Left cardiac atrium (tissue), 4 donors: Measurements from ENCODE around the gene FBLN5. TPM values are rescaled to one million over a fixed set of nuclear protein-coding genes. Genes with fewer than 3 reads are reported as not detected.
"Not testable (repeated sequence)": the region's sequence is repeated elsewhere in the genome, so short reads cannot be mapped to it uniquely, and the experiment has no call there.

Experiments used
- ATAC-seq, 2 donors: fragments of 200-7000 bp; cut with Tn5 transposase; one replicate each; pipeline ENCODE4 v1.9.1; 2020; ENCODE audit warnings: mild to moderate bottlenecking in 2 of 2, moderate library complexity in 2 of 2
- DNase-seq: peaks from one replicate; pipeline ENCODE4 v3.0.0-alpha.2; 2020
- intact Hi-C, 2 donors: fragments of 100-400 bp; cut with DNase I; formaldehyde crosslinking; loops; one replicate each; pipeline versions ENCODE4 v1.14.1 to v1.15.1; 2022 to 2023
- total RNA-seq, 2 donors: library from RNA; stranded (reverse); fragmentation: NEBNext Ultra II Directional; extraction: Animal tissue kit (Norgen Biotek cat#: 25700); gene quantifications; one replicate each; pipeline ENCODE4 v1.2.1, GENCODE V29; 2021
- donor health status: DM: no; HTN: yes; CAD: no.
- donor health status: DM: no; HTN: yes; CAD: no; lungs with severe emphysema.
- donor health status: DM: yes; HTN: yes; CAD: no.
- donor health status: Dilated cardiomyopathy.

FBLN5 gene
- total RNA-seq, 2 donors from 2014 or later: 121 to 122 TPM

DNA sequence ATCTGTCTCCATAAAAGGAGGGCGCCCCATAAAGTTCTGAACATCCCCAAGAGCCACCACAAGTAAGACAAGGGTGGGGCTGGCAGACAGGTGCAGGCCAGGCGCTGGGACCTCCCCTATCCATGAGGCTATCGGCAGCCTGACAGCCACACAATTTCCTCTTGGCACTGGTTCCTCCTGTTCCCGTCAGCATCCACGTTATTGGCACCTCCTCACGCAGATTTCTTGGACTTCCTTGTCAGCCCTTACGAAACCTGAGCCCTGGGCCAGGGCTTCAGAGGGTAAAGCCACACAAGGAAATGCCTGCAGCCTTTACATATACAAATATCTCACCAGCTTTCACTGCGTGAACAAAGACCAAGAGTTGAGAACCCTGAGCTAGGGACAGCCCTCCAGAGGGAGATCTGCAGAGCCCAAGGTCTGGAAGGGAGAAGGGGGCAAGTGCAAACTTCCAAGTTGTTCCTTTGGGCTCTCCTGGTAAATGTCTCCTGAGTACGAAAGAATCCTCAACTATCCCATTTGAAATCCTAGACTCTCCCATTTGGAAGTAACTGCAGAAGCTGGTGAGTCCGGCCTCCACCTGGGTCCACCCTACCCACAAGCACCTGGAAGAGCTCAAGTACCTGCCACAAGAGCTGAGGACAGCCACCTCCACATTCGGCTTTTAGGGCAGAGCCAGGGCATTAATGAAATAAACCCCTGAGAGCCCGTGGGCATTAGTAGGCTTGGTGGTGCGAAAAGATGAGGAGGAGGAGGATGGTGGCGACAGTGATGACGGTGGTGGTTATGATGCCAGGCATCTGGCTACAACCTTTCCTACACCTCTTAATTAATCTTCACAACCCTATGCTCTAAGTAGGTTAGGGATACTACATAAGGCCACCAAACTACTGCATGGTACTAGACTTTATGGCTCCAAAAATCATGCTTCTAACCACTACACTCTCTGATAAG is 74.7 kb downstream of the FBLN5 start:
- ATAC-seq: peak; percentile 83 to 85
- intact Hi-C loops: no loop called here
- DNase-seq: peak; percentile 83

DNA sequence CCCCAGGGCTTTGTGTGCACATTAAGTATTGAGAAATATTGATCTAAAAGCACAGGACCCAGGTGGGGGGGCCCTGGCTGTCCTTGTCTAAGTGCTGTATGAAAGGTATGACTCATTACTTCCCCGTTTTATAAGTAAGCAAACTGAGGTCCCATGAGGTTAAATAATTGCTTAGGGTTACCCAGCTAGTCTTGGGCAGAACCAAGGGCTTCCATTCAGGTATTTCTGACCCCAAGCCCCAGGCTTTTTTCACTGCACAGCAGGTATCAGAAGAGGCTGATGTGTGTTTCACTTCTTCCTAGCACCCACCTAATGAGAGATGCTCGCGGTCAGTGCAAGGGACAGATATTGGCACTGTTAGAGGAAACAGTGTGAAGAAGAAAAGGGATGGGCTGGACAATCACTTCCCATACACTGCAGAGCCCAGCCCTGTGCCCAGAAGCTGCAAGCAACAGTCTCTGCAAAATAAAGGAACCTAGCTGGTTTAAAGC is 75.4 kb downstream of the FBLN5 start:
- DNase-seq (peak; percentile 50), ATAC-seq (peak; percentile 1 to 39)
- intact Hi-C loops: no loop called here

DNA sequence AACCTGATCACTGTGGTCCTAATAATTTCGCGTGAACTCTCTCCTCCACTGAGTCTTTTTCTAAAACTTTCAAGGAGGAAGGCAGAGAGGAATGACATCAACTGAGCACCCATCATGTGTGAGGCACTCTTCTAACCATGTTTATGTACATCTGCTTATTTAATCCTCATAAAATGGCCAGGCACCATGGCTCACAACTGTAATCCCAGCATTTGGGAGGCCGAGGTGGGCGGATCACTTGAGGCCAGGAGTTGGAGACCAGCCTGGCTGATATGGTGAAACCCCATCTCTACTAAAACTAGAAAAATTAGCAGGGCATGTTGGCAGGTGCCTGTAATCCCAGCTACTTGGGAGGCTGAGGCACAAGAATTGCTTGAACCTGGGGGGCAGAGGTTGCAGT is 76.1 kb downstream of the FBLN5 start:
- ATAC-seq, DNase-seq, intact Hi-C loops: not testable (repeated sequence)

DNA sequence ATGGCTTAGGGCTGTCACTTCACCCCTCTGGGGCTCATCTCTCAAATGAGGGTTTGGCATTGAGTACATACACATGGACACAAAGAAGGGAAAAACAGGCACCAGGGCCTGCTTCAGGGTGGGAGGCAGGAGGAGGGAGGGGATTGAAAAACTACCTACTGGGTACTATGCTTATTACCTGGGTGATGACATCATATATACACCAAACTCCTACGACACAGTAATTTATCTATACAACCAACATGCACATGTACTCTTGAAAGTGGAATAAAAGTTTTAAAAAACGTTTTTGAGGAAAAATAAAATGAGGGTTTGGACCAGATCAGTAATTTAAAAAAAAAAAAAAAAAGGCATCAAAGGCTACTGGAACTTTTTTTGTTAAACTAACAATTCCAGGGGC is 76.6 kb downstream of the FBLN5 start:
- no peak for DNase-seq
- ATAC-seq: no peak
- intact Hi-C loops: no loop called here

DNA sequence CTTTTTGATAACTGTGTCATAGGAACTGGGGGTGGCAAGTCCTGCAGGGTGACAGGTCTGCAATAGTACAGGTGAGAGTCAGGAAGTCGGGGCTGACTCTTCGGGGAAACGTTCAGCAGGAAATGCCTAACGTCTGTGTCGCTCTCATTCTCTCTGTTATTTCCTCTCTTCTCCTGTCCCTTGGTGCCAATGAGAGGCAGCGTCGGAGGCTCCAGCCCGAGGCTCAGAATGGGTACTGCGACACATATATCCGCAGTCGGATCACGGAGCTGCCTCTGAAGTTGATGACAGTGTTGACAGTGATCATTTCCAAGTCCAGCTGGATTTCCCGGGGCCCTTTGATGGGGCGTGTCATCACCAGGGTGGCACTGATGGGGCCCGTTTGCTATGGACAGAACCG is 77.5 kb downstream of the FBLN5 start:
- DNase-seq: no peak
- intact Hi-C loops: no loop called here
- ATAC-seq: no peak

DNA sequence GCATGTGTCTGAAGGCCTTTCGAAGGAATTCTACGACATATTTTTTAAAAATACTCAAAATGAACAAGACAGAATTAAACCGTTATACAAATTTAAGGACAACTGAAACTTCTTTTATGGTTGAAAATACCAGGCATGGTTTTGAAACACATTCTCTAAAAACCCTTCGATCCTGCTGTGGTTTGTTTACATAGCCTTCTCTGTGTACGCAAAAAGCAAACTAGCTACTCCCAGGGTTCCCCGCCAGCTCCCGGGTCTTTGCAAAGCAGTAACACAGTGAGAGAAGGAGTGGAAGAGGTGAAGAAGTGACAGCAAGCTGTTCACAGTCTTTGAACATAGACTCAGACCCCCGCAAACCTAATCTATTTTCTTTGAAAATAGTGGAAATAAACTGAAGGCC is 77.9 kb downstream of the FBLN5 start:
- no peak for ATAC-seq
- no peak for DNase-seq
- intact Hi-C loops: no loop called here

DNA sequence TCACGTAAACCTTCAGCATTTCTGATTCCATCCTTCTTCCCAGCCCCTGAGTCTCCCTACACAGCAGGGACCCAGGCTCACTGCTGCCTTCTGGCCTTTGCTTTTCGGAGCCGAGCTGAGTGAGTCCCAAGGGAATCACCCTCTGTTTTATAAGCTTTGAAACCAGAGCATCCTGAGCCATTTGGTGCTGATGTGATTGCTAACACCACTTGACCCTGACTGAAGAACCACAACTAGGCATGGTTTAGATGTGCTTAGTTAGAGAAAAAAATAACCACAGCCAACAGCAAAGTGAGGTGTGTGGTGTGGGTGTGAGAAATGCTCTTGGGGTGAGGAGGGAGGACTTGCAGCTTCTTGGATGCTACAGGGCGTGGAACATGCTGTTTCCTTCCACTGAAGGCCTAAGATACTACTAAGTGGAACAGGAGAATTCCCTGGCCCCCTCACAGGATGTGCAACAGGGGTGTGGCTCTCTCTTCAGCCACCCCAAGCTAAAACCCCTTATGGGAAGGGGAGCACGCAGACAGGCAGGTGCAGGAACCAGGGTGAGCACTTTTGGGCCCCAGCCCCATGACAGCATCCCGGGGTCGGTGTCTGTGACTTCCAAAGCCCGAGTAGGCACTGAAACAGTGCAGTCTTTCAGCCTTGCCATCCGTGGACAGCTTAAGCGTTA is 80.0 kb downstream of the FBLN5 start, which contains the start of gene TC2N:
TSS of gene TC2N (minus strand) at position 221 of the 673 bp plus-strand sequence. CDS start 53,767 bp downstream, outside the sequence.
- no peak for DNase-seq
- intact Hi-C loops: no loop called here
- ATAC-seq: peak in 1 of 2 donors; percentile 53

DNA sequence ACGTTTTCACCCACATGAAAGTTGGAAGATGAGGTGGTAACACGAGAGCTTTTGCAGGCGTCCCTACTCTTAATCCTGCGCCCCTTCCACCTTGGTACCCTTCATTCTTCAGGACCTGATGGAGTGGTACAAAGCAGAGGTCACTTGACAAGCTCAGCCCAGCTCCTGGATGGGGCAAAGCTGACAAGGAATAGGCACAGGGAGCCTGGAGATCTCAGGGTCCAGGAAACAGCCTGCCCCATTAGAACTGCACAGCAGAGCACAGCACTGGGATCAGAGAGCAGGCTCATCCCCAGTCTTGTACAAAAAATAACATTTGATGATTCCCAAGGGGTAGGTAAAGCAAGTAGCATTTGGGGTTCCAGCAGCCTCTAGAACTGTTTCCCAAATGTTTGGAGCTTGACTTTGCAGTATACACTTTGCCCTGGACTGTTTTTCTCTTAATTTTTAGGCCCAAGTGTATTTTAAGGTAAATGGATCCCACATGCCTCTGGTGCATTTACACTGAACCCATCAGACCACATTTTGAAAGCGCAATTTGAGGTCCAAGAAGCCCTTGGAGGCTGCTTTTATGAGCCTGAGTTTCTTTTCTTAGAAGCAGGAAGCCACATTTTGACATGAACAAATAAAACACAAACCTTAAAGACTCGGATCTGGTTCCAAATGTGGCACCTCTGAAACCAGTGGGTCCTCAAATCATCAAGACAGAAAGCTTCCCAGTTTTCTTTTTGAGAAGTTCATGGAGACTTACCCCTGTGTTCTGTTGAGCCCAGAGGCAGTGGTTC is 80.8 kb downstream of the FBLN5 start:
- ATAC-seq (no peak), DNase-seq (no peak)
- intact Hi-C loops: no loop called here

DNA sequence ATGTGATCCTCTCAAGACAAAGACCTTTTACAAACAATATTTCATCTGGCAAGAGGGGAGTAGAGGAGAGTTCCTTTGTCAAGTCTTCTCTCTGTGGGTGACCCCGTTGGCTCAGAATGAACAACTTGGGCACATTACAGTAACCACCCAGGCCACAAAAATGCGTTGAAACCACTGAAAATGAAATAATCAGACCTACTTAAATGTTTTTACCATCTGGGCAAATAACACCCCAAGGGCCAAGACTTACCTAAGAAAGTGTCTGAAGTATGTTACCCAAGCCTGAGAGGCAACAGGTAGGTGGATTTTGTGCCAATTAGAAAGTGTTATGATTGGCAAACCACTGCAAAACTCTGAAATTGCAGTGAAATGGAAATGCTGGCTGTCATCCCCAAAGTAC is 81.4 kb downstream of the FBLN5 start:
- intact Hi-C loops: no loop called here
- ATAC-seq: no peak
- DNase-seq: no peak

DNA sequence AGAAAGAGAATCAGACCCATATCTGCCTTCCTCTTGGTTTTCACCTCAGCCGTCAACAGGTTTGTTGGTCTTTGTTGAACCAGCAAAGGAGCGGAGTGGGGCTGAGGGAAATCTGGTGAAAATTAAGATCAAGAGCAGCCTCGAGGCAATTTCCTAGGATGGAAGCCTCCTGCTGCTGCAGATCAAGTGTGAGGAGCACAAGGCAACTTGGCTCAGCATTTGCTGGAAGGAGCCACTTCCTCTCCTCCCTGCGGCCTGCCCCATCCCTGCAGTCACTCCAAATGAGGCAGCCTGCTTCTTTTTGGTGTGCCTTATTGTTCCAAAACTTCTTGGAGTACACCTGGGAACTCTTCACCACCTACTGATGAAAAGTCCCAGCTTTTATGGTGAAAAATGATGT is 85.1 kb downstream of the FBLN5 start:
- ATAC-seq: no peak
- intact Hi-C loops: no loop called here
- no peak for DNase-seq

DNA sequence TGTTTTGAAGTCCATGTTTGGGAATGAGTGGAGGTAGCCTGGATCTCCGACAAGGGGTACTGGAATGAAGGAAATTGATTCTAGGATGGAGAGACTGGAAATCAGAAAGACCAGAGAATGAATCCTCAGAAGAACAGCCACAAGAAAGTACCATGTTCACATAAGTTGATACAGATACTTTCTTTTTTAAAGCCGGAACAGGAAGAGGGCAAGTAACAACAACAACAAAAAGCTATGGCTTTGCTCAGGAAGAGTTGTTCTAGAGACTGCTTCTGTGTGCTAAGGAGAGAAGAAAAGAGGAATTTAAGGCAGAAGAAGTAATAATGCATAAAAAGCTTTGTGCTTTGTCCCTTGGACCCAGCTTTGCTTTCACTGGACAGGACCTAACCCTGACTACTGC is 86.4 kb downstream of the FBLN5 start:
- ATAC-seq (no peak), DNase-seq (no peak)
- intact Hi-C loops: no loop called here

DNA sequence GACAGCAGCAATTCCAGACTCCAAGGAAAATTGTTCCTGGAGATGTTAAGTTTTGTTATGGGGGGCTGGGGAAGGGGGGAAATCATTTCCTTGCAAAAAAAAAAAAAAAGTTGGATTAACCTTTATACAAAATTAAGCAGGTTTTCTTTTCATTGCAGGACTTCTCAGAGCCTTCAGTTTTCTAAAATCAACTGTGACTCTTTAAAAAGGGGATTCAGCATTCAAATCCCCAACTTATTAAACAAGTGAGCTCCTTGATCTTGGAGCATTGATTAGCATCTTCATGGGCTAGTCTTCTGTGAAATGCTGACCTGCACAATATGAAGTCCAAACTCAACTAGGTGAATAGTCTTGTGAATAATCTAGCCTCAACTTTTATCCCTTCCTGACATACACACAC is 87.3 kb downstream of the FBLN5 start:
- ATAC-seq (no peak), DNase-seq (no peak)
- intact Hi-C loops: no loop called here

DNA sequence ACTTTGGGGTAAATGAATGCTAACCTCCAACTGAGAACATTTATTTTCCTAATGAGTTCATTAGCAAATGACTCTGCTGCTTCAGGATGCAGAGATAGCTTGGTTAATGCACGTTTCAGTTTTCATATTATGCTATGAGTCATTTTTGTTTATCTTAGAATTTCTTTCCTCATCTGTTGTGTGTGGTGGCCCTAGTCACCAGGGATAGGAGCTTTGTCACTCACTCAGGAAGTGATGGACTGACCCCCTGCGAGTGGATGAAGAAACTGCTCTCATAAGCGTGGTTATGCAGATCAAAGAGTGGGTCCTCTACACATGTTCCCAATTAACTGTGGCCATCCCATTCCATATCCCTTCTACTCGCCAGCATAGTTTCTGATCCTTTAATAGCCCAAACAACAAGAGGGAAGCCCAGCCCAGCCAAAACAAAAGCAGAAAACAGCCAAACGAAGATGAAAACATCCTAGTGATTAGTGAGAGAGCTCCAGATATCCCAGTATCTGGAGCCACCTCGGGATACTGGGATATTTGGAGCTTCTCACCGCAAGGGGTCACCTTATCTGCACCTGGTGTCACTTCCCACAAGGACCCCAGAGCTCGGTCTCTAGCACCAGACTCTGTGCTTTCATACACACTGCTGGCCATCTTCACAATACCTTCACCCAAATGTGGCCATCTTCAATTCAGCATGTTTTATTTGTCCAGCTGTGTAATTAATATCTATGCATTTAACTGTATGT is 88.8 kb downstream of the FBLN5 start:
- intact Hi-C loops: no loop called here
- peak; percentile 31 to 34 for ATAC-seq

DNA sequence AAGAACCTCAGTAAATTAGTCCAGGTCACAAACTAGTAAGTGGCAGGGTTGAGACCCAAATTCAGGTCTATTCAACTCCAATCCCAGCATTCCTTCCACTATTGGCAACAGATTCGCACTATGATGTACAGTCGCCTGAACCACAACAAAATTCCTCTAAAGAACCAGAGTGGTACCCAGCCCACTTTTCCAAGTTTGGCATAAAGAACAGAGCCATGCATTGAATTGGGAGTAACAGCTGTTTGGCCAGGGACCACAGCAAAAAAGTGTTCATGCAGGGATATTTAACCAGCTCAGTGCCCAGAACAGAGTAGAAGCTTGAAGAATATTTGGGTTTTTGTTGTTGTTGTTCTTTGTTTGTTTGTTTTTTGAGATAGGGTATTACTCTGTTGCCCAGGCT is 89.9 kb downstream of the FBLN5 start:
- intact Hi-C loops: no loop called here
- DNase-seq: no peak
- ATAC-seq: no peak

More for the DNA sequence above, 88.8 kb downstream of the FBLN5 start:
- DNase-seq: no peak

DNA sequence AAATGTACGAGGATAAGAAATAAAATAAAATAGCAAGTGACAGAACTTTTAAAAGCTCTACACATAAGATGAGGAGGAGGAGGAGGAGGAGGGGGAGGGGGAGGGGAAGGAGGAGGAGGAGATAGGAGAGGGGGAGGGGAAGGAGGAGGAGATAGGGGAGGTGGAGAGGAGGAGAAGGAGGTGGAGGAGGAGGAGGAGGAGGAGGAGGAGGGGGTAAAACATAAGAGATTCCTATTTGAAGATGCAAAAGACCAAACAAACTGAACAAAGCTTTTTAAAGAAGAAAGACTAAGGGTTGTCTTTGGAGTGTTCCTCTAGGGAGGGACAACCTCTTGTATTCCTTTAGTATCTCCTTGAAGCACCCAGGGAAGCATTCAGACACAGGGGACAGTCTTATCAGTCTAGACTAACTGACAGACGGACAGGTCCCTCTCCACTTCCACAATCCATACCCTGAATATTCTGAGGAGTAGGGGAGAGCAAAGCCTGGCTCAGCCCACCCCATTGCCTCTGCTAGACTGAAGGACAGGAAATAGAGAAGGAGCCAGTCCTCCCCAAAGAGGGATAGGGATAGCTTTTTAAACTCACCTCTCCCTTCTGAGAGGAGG is 93.1 kb downstream of the FBLN5 start:
- ATAC-seq: no peak
- DNase-seq: no peak

DNA sequence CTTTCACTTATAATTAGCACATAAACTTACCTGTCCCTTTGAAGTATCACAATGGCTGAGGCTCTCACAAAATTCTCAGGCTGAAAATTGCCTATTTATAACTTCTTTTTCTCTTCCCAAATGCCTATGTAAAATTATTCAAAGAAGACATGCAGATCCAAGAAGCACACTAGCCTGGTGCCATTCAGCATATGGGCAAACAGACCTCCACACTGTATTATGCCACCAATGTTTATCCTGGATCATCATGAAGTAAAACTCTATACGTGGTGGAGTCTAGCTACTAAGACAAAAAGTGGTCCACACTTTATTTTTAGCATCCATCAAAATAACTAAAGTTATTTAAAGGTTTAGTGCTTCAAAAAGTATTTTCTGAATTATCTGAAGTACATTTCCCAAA is 95.9 kb downstream of the FBLN5 start:
- no peak for DNase-seq
- intact Hi-C loops: no loop called here
- ATAC-seq: no peak

More for the DNA sequence above, 93.1 kb downstream of the FBLN5 start:
- intact Hi-C loops: no loop called here

DNA sequence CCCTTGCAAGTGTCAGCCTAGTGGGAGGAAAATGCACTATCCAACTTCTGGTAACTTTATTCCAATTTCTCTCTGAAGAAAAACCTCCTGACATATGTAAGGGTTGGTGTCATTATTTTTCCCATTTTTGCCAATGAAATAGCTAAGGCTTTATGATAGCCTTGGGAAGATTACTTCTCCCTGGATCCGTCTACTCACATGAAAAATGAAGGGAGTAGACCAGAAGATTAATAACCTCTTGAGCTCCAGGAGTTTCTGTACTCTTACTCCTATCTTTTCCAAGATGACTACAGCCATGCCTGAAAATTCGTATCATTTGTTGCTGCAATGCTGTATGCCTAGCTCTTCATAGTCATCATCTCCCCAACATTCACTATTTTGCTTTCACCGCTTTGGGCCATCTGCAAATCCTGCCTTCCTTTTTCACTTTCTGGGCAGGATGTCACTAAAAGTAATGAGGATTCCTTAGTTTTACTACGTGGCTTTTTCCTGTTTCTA is 98.9 kb downstream of the FBLN5 start:
- DNase-seq: no peak
- intact Hi-C loops: no loop called here
- no peak for ATAC-seq

DNA sequence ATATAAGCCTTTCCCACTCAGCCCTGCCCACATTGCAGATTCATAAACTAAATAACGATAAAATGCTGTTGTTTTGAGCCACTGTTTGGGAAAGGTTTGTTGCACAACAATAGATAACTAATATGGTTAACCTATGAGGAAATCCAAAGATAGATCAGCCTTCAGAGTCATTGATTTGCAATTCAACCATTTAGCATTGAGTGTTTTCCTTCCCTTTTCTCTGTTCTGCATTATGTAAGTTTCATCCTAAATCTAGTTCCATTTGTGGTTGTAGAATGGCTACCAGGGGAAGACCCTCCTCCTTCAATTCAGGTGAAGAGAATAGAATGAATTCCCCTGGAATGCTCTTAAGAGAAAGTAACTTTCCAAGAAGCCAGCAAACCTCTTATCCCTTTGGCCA is 99.8 kb downstream of the FBLN5 start:
- intact Hi-C loops: no loop called here
- no peak for DNase-seq

More for the DNA sequence above, 99.8 kb downstream of the FBLN5 start:
- ATAC-seq: no peak
